Activated CD8-positive, alpha-beta memory T cell treated with anti-CD3 and anti-CD28 coated beads, Interleukin-2, amount 50 U/mL, for 4 hours (primary cell): Measurements from ENCODE around the gene CHPF.

Experiments
- DNase-seq: peaks from one replicate; pipeline ENCODE4 v3.0.0-alpha.2; 2020

The CHPF gene

DNA sequence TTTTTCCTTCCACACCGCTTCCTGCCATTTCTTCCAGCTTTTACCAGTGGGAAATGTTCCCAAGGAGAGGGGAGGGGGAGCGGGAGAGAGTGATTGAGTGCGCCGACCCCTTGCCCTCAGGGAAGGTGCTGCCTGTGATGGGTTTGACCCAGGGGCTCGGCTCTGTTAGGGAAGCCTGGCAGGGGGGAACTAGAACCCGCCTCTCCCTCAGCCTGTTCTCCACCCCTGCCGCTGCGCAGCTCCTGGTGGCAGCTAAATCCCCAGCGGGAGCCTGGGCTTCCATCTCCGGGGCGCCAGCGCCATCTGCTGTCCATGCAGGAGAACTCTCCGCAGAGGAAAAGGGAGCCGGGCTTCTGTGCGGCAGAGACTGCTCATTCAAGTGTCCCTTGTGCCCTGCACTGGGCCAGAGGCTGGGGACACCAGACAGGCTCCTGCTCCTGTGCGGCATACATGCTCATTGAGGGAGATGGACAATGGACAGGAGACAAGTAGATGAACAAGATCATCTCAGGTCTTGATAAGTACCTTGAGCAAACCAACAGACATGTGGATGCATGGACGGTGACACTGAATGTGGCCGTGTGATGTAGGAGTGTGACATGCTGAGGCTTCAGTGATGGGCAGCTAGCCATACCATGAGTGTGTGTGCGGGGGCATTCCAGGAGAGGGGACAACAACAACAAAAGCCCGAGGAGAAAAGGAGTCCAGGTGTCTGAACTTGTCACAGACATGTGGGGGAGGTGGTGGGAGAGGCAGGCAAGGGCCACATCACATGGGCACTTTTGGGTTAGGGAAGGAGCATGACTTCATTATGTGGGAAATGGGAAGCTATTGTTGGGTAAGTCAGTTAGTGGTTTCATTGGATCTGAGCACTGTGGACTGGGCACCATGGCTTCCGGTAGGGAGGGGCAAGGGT is 13.3 kb downstream of the CHPF start:
- DNase-seq: peak; percentile 88

DNA sequence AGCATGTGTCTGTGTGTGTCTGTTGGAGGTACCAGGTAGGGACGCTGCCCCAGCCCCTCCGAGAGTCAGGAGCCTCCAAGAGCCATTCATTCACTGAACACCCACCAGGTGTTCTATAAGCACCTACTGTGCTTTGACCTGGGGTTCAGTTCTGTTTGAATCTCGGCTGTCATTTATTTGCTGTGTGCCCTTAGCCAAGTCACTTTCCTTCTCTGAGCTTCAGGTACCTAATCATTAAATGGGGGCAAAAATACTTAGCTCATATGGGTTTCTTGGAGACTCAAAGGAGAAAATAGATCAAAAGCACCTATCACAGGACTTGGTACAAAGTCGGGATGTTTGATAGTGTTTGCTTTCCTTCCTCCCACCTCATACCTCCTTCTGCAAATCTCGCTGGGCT is 16.1 kb downstream of the CHPF start:
- DNase-seq: no peak

GRCh38 chr2:219527076-219527394 is 16.6 kb downstream of the CHPF start:
- DNase-seq: no peak

DNA sequence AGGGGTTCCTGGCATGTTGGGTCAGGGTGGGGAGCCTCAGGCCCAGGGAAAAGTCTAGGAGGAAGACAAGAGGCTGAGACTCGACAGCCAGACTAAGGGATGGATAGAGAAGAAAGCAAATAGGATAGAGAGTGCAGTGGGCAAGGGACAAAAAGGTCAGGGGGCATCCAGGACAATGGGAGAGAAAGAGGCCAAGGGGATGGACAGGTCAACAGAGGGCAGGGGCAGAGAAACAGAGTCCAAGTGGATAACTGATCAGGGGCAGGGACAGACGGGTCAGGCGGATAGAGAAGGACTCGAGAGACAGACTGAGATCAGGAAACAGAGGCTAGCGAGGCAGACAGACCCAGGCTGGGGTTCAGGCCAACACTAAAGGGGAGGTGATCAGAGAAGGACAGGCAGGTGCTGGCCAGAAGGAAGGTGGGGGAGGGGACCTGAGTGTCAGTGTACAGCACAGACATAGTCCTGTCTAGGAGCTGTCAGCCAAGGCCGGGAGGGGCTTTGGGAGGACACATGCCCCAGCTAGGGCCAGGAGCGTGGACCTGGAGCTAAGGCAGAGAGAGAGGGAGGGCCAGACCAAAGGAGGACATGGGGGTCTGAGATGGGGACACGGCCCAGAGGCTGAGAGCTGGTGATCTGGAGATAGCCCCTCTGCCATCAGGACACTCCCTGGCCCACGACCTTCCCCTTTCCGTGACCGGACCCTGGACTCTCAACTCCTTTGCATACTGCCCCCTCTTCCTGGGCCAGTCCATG is 17.1 kb downstream of the CHPF start:
- DNase-seq: no peak

DNA sequence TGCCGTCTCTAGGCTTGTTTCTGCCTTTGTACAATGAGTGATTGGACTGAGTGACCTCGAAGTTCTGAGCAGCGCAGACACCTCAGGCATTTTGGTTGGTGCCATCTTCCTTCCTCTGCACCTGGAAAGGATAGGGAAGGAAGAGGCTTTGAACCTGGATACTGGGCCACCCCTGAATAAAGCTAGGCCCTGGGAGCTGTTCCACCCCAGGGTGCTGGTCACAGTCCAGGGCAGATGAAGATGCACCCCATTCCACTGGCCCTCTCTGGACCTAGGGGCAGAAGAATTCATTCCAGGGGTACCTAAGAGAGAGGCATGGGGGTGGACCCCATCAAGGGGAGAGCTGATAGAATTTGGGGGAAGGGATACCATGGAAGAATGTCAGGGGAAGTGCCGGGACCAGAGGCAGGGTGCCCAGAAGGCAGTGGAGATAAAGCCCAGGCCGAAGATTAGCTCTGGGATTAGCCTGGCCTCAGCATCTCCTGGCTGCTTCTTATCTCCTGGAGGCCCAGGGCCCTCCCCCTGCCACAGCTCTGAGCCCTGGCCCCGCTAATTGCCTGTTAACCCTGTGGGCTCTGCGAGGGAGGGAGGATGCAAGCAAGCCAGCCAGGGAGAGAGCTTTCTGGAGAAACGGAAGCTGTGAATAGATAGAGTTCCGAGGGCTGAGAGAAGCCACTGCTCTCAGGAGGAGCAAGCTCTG is 17.9 kb downstream of the CHPF start:
- DNase-seq: no peak

DNA sequence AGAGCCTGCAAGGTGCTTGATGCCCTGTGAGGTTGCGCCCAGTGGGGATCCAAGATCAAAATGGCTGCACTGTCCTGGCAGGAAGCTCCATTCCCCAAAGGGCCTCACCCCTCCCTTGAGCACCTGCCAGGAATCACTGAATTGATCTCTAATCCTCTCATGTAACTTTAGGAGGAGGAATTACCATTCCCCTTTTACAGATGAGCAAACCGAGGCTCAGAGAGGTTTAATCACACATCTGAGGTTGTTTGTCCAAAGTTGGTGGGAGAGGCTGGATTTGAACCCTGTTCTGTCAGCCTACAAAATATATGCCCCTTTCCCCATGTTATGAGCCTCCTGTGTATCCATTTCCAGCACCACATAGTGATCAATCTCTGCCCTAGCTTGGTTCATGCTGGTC is 18.8 kb downstream of the CHPF start:
- no peak for DNase-seq

DNA sequence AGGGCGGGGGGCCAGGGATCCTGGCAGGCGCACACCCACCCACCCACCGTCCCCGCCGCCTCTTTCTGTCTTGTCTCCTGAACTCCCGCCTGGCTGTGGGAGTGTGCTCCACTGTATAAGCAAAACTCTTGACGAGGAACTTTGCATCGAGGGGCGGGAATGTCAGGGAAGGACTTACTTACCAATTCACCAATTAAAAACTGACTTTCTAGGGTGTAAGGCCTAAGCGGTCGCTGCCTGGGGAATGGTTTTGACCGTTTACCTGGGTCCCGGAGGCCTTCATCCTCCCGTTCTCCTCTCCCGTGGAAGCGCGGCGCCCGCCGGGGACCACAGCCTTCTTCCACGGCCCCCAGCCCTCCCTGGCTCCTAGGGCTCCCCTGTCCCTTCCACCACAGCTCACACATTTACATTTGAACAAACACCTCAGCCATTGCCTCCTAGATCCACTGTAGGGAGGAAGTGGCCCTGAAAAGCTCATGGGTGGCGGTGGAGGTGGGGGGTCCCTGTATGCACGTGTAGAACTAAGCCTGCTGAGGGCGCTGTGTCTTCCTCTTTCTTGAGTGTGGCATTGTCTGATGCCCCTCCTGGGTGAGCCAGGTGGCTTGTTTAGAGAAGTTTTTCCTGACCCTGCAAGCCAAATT is 20.5 kb downstream of the CHPF start:
- DNase-seq: no peak

GRCh38 chr2:219522111-219523030 is 21.2 kb downstream of the CHPF start:
- no peak for DNase-seq

- DNase-seq: no peak
Measured at GRCh38 chr2:219521066-219521880, 22.3 kb downstream of the CHPF start.

DNA sequence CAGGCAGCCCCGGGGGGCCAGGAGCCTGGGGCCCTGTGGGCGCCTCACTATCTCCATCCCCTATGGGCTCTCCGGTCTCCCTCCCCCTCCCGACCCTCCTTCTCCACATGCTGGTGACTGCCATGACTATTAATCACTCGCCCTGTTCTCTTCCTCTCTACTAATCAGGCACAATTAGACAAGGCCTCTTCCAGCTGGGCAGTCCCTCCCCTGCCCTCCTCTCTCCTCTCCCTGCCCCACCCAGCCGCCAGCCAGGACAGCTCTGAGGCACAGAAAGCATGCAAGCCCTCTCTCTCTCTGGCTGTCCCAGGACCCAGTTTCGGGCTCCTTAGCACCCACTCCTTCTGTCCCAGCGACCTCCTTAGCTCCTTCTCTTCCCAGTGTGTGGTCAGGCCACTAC is 23.5 kb downstream of the CHPF start:
- no peak for DNase-seq

DNA sequence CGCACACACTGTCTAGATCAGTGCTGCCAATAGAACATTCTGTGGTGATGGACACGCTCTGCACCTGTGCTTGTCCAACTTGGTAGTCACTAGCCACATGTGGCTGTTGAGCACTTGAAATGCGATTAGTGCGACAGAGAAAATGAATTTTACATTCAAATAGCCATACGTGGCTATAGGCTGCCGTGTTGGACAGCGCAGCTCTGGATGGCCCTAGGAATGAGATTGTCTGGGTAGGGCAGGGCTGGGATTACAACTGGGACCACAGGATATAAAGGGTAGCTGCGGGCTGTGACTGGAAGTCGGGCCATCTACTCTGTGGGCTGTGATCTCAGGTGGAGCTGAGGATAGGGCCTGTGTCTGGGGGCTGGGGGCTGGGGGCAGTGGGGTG is 24.1 kb downstream of the CHPF start:
- DNase-seq: no peak

DNA sequence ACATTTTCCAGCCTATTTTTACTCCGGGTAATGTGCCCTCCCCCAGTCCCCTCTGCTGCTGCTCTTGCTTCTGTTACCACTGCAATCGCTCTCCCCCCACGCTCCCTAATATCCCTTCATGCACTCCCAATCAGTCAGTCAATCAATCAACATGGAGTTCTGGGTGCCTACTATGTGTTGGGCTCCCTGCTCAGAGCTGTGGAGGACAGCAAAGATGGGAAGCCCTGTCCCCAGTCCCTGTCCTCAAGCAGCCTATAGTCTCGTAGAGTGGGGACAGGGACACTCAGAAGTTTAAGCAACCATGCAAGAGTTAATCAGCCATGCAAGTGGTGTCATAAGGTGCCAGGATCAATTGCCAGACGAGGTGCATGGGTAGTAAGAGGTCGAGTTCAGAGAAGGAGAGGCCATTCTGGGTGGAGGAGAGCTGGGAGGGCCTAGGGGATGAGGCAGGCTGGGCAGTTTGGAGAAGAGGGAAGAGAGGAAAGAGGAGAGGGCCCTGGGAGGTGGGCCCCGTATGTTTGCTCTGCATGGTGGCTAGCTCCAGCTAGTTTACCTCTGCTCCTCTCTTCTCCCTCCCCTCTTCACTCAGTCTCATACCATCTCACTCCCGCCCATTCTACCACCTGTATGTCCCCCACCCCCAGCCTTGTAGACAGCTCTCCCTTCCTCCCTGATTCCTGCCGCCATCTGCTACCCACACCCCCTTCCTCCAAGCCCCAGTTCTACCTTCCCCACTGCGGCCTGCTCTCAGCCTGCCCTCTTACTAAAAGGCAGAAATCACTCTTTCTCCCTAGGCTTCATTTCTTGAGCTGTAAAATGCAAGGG is 25.4 kb downstream of the CHPF start:
- DNase-seq: no peak

DNA sequence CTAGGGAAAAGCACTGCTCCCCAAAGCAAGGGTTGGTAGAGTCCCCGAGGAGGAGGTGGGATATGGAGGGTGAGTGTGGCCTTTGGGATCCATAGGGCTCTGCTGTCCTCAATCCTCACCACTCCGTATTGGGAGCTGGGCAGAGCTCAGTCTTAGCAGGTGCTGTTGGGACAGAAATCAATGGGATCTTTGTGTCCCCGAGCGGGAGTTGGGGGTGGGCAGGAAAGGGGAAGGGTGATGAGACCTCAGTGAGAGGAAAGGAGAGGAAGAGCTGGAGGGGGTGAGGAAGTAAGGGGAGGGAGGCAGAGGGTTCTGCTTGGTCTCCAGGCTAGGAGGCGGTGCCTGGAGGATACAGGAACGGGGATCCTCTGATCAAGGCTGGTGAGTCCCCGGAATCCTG is 26.7 kb downstream of the CHPF start:
- DNase-seq: no peak

- no peak for DNase-seq
Measured at GRCh38 chr2:219515874-219516629, 27.6 kb downstream of the CHPF start.

DNA sequence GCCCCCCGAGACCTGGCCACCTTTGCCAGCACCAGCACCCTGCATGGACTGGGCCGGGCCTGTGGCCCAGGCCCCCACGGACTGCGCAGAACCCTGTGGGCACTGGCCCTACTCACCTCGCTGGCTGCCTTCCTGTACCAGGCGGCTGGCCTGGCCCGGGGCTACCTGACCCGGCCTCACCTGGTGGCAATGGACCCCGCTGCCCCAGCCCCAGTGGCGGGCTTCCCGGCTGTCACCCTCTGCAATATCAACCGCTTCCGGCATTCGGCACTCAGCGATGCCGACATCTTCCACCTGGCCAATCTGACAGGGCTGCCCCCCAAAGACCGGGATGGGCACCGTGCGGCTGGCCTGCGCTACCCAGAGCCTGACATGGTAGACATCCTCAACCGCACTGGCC is 28.8 kb downstream of the CHPF start:
- no peak for DNase-seq

DNA sequence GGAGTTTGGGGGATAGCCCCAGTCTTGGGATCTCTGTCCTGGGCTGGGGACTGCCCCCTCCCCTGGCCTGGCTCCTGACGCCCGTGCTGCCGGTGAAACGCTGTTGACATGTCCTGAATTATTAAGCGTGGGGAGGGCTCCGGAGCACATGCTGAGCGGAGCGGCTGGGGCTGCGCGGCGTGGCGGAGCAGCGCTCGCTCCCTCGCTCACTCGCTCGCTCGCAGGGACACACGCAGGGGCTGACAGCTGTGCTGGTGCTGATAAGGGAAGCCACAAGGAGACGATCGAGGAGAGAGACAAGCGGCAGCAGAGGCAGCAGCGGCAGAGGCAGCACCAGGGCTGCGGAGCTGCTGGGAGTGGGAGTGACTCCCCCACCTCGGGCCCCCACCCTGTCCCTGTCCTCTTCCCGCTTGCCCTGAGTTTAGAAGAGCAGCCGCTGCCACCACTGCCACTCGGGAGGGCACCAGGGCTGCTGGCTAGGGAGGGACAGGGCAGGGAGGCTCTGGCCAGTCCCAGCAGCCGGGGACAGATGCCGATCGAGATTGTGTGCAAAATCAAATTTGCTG is 29.3 kb downstream of the CHPF start, which contains the start of gene ASIC4:
TSS of gene ASIC4 (plus strand) at position 287 of the 566 bp plus-strand sequence. CDS start at position 530, 243 bp downstream.
- no peak for DNase-seq

DNA sequence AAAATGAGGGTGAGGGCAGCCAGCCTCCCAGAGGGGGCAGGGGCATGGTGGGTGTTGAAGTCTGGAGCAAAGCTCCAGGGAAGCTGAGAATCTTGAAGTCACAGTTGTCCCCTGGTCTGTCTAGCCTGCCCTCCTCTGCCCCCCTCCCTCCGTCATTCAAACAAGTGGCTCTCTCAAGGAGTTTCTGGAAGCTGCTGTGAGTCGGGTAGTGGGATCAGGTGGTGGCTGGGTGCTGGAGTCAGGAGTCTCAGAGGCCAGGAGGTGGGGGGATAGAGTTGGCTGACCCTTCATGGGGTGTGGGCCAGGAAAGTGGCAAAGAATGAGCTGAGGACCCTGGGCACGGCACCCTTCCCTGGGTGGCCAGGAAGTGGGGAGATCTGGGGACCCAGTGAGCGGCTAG is 29.8 kb downstream of the CHPF start:
- DNase-seq: no peak

- DNase-seq: no peak
Measured at GRCh38 chr2:219512524-219513216, 30.9 kb downstream of the CHPF start.
